IPS-18a (cell line): ENCODE measurements around the gene SIRT2.

ENCODE experiments used
- H3K27ac ChIP-seq: one replicate; pipeline ENCODE4 v1.5.1; 2013; ENCODE audit warnings: low read length
- H3K27me3 ChIP-seq: one replicate; pipeline ENCODE4 v1.6.1; 2013; ENCODE audit warnings: mild to moderate bottlenecking, low read length; ENCODE audit not compliant: control insufficient read depth, insufficient read depth
- H3K36me3 ChIP-seq: one replicate; pipeline ENCODE4 v1.6.1; 2013; ENCODE audit warnings: low read depth, low read length; ENCODE audit not compliant: control insufficient read depth
- H3K4me1 ChIP-seq: one replicate; pipeline ENCODE4 v1.6.1; 2013; ENCODE audit warnings: low read depth, low read length; ENCODE audit not compliant: control insufficient read depth
- H3K4me3 ChIP-seq: one replicate; pipeline ENCODE4 v1.5.1; 2013; ENCODE audit warnings: low read length
- H3K9ac ChIP-seq: one replicate; pipeline ENCODE4 v1.6.1; 2013; ENCODE audit warnings: mild to moderate bottlenecking, low read length, moderate library complexity
- H3K9me3 ChIP-seq: one replicate; pipeline ENCODE4 v1.6.1; 2013; ENCODE audit warnings: low read depth, low read length; ENCODE audit not compliant: control insufficient read depth

SIRT2 gene

GRCh38 chr19:38904581-38905539 lies 5.4 kb upstream of the SIRT2 start:
- Histone ChIP-seq H3K27ac (no peak overlapping the region), H3K27me3 (no peaks in the 10 kb centered on the region), H3K4me1 (peaks cover 4% of the 10 kb centered on the region), H3K9ac (no peak overlapping the region), H3K4me3 (no peak overlapping the region), H3K9me3 (no peaks in the 10 kb centered on the region), H3K36me3 (peaks cover 7% of the 10 kb centered on the region)

- peaks cover 10% of the 10 kb centered on the region for H3K27me3 ChIP-seq
- H3K36me3 ChIP-seq, result peaks cover 7% of the 10 kb centered on the region
- no peak overlapping the region for H3K9ac ChIP-seq
- H3K27ac ChIP-seq, result no peak overlapping the region
- H3K9me3 ChIP-seq, result no peaks in the 10 kb centered on the region
- H3K4me1 ChIP-seq, result peaks cover 4% of the 10 kb centered on the region
- no peak overlapping the region for H3K4me3 ChIP-seq
Measured at GRCh38 chr19:38901683-38902082, 2.3 kb upstream of the SIRT2 start.

GRCh38 chr19:38900743-38901190 lies 1.3 kb upstream of the SIRT2 start:
- peaks cover 10% of the 10 kb centered on the region for H3K27me3 ChIP-seq
- no peaks in the 10 kb centered on the region for H3K9me3 ChIP-seq
- peak overlapping the region; percentile 95 for H3K4me3 ChIP-seq
- peaks cover 5% of the 10 kb centered on the region for H3K36me3 ChIP-seq
- H3K9ac ChIP-seq, result peak overlapping the region; percentile 88
- H3K4me1 ChIP-seq, result peaks cover 4% of the 10 kb centered on the region
- no peak overlapping the region for H3K27ac ChIP-seq

GRCh38 chr19:38900202-38900629 lies 798 bp upstream of the SIRT2 start:
- Histone ChIP-seq H3K36me3 (no peaks in the 10 kb centered on the region), H3K27me3 (peaks cover 10% of the 10 kb centered on the region), H3K4me3 (peak overlapping the region; percentile 95), H3K9ac (peak overlapping the region; percentile 88), H3K27ac (peak overlapping the region; percentile 86), H3K4me1 (peaks cover 4% of the 10 kb centered on the region), H3K9me3 (no peaks in the 10 kb centered on the region)

- no peak overlapping the region for H3K27ac ChIP-seq
- no peaks in the 10 kb centered on the region for H3K9me3 ChIP-seq
Measured at GRCh38 chr19:38898788-38899446, 501 bp downstream of the SIRT2 start.

GRCh38 chr19:38894968-38895367 lies 4.5 kb downstream of the SIRT2 start:
- Histone ChIP-seq H3K4me3 (no peak overlapping the region), H3K27me3 (peaks cover 10% of the 10 kb centered on the region), H3K9me3 (no peaks in the 10 kb centered on the region), H3K9ac (no peak overlapping the region), H3K27ac (no peak overlapping the region), H3K4me1 (no peaks in the 10 kb centered on the region), H3K36me3 (no peaks in the 10 kb centered on the region)

More at GRCh38 chr19:38898788-38899446, 501 bp downstream of the SIRT2 start:
- peaks cover 4% of the 10 kb centered on the region for H3K4me1 ChIP-seq
- no peaks in the 10 kb centered on the region for H3K36me3 ChIP-seq
- peak overlapping the region; percentile 38 for H3K9ac ChIP-seq
- peak overlapping the region; percentile 95 for H3K4me3 ChIP-seq
- peaks cover 10% of the 10 kb centered on the region for H3K27me3 ChIP-seq

GRCh38 chr19:38893341-38893771 lies 6.1 kb downstream of the SIRT2 start:
- H3K36me3 ChIP-seq, result no peaks in the 10 kb centered on the region
- H3K27ac ChIP-seq, result no peak overlapping the region
- H3K4me1 ChIP-seq, result no peaks in the 10 kb centered on the region
- H3K27me3 ChIP-seq, result peaks cover 6% of the 10 kb centered on the region
- H3K9me3 ChIP-seq, result no peaks in the 10 kb centered on the region
- H3K4me3 ChIP-seq, result no peak overlapping the region
- no peak overlapping the region for H3K9ac ChIP-seq

GRCh38 chr19:38892841-38893240 lies 6.6 kb downstream of the SIRT2 start:
- Histone ChIP-seq H3K36me3 (no peaks in the 10 kb centered on the region), H3K9me3 (no peaks in the 10 kb centered on the region), H3K27ac (no peak overlapping the region), H3K9ac (no peak overlapping the region), H3K27me3 (peaks cover under 1% of the 10 kb centered on the region), H3K4me3 (no peak overlapping the region), H3K4me1 (no peaks in the 10 kb centered on the region)

- no peaks in the 10 kb centered on the region for H3K4me1 ChIP-seq
- no peak overlapping the region for H3K4me3 ChIP-seq
- no peak overlapping the region for H3K9ac ChIP-seq
- H3K9me3 ChIP-seq, result no peaks in the 10 kb centered on the region
- H3K27ac ChIP-seq, result no peak overlapping the region
- H3K27me3 ChIP-seq, result no peaks in the 10 kb centered on the region
- no peaks in the 10 kb centered on the region for H3K36me3 ChIP-seq
Measured at GRCh38 chr19:38891771-38892170, 7.6 kb downstream of the SIRT2 start.

- Histone ChIP-seq H3K9ac (no peak overlapping the region), H3K4me3 (no peak overlapping the region), H3K9me3 (no peaks in the 10 kb centered on the region), H3K27ac (no peak overlapping the region), H3K27me3 (no peaks in the 10 kb centered on the region), H3K4me1 (no peaks in the 10 kb centered on the region), H3K36me3 (no peaks in the 10 kb centered on the region)
Measured at GRCh38 chr19:38890686-38891085, 8.7 kb downstream of the SIRT2 start.

GRCh38 chr19:38889803-38890202 lies 9.6 kb downstream of the SIRT2 start:
- Histone ChIP-seq H3K4me1 (no peaks in the 10 kb centered on the region), H3K9me3 (no peaks in the 10 kb centered on the region), H3K27me3 (no peaks in the 10 kb centered on the region), H3K36me3 (no peaks in the 10 kb centered on the region), H3K9ac (no peak overlapping the region), H3K4me3 (no peak overlapping the region), H3K27ac (no peak overlapping the region)
